ENCODE measurements around the gene GHRH. TPM values are rescaled to one million over a fixed set of nuclear protein-coding genes. Genes with fewer than 3 reads are reported as not detected.
A peak's percentile ranks its signal among the peaks of the same experiment; 100 is the strongest.

GHRH gene
- total RNA-seq, 3 donors from 2014 or later (not counting 1 experiment from before 2014, with no cell fraction given), result not detected

DNA sequence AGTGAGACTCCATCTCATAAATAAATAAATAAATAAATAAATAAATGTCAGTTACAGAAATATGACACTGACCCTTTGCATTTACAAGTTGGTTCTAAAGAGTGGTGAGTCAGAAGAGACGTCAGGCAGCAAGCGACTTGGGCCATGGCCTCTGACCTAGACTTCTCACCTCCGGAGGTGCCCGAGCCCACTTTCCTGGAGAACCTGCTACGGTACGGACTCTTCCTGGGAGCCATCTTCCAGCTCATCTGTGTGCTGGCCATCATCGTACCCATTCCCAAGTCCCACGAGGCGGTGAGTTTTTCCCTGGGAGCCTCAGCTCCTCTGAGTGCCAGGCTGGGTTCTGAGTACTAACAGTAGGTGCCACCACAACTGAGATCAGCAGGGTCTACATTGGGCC, 39.5 kb upstream of the GHRH start:
- H3K4me3 Mint-ChIP-seq, result no peak overlapping the region
- H3K27ac Mint-ChIP-seq, result no peak overlapping the region
- no peaks in the 10 kb centered on the region for H3K27me3 Mint-ChIP-seq (ENCODE audit: low read depth in 2 of 2)
- Histone ChIP-seq H3K4me1 (ENCODE audit: control insufficient read depth, insufficient read depth, low read length) (no peaks in the 10 kb centered on the region), H3K4me3 (ENCODE audit: low read length) (no peak overlapping the region), H3K36me3 (ENCODE audit: control insufficient read depth, insufficient read depth, low read length) (peaks cover 44% of the 10 kb centered on the region), H3K27ac (ENCODE audit: low read length) (no peak overlapping the region), H3K27me3 (ENCODE audit: control insufficient read depth, insufficient read depth, low read length) (no peaks in the 10 kb centered on the region), H3K9me3 (ENCODE audit: control insufficient read depth, insufficient read depth, low read length) (no peaks in the 10 kb centered on the region)
- DNase-seq, result no peak
- TF ChIP-seq, protein P1, sequence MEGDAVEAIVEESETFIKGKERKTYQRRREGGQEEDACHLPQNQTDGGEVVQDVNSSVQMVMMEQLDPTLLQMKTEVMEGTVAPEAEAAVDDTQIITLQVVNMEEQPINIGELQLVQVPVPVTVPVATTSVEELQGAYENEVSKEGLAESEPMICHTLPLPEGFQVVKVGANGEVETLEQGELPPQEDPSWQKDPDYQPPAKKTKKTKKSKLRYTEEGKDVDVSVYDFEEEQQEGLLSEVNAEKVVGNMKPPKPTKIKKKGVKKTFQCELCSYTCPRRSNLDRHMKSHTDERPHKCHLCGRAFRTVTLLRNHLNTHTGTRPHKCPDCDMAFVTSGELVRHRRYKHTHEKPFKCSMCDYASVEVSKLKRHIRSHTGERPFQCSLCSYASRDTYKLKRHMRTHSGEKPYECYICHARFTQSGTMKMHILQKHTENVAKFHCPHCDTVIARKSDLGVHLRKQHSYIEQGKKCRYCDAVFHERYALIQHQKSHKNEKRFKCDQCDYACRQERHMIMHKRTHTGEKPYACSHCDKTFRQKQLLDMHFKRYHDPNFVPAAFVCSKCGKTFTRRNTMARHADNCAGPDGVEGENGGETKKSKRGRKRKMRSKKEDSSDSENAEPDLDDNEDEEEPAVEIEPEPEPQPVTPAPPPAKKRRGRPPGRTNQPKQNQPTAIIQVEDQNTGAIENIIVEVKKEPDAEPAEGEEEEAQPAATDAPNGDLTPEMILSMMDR (IDR thresholded peaks at IDR 0.05), result no peak
- no peaks in the 10 kb centered on the region for H3K36me3 Mint-ChIP-seq
- intact Hi-C loops (cut with micrococcal nuclease), result no loop called here
- H3K4me1 Mint-ChIP-seq, result peaks cover 11 to 36% of the 10 kb centered on the region in 2 donors
- 98% methylated on average over 9 of the region's 9 CpGs for WGBS (ENCODE audit: insufficient coverage)
- no peak for ATAC-seq
- H3K9me3 Mint-ChIP-seq, result no peaks in the 10 kb centered on the region

DNA sequence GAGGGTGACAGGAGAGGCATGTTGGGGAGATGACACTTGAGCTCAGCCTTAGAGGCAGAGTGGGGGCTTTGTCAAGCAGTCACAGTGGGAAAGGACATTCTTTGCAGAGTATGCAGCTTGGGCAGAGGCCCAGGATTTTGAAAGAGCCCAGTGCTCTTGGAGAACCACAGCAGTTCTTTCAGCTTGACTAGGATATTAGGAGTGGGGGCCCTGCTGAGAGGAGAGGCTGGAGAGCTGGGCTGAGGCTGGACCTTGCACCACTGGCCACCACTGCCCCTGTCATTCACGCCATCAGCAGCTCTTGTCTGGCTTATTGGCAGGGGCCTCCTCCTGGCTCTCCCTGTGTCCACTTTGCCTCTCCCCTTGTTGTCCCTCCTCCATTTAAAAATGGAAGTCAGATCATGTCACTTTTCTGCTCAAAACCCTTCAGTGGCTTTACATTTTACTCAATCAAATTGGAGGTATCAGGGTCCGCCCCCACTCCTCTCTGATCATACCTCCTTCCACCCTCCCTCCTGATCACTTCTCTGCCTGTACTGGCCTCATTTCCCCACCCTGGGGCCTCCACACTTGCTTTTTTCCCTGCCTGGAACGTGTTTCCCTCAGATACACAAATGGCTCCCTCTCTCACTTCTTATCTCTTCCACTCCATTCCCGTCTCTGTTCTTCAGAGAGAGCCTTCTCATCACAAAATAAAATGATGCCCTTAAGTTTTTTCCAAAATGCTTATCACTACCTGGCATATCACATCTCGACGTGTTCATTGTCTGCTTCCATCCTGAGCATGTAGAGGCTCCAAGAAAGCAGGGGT, 38.3 kb upstream of the GHRH start:
- TF ChIP-seq, protein P1 (IDR thresholded peaks at IDR 0.05), result no peak
- no peaks in the 10 kb centered on the region for H3K9me3 Mint-ChIP-seq
- Histone ChIP-seq H3K9me3 (ENCODE audit: control insufficient read depth, insufficient read depth, low read length) (no peaks in the 10 kb centered on the region), H3K4me3 (ENCODE audit: low read length) (no peak overlapping the region), H3K27me3 (ENCODE audit: control insufficient read depth, insufficient read depth, low read length) (no peaks in the 10 kb centered on the region), H3K36me3 (ENCODE audit: control insufficient read depth, insufficient read depth, low read length) (peaks cover 38% of the 10 kb centered on the region), H3K27ac (ENCODE audit: low read length) (no peak overlapping the region), H3K4me1 (ENCODE audit: control insufficient read depth, insufficient read depth, low read length) (no peaks in the 10 kb centered on the region)
- 96% methylated on average over 6 of the region's 6 CpGs for WGBS (ENCODE audit: insufficient coverage)
- peaks cover 17 to 38% of the 10 kb centered on the region in 2 donors for H3K4me1 Mint-ChIP-seq
- no peaks in the 10 kb centered on the region for H3K36me3 Mint-ChIP-seq
- peak overlapping the region; percentile 25 to 38 for H3K27ac Mint-ChIP-seq
- H3K27me3 Mint-ChIP-seq (ENCODE audit: low read depth in 2 of 2), result no peaks in the 10 kb centered on the region
- H3K4me3 Mint-ChIP-seq, result no peak overlapping the region
- intact Hi-C loops (cut with micrococcal nuclease), result no loop called here
- no peak for DNase-seq
- no peak for ATAC-seq

DNA sequence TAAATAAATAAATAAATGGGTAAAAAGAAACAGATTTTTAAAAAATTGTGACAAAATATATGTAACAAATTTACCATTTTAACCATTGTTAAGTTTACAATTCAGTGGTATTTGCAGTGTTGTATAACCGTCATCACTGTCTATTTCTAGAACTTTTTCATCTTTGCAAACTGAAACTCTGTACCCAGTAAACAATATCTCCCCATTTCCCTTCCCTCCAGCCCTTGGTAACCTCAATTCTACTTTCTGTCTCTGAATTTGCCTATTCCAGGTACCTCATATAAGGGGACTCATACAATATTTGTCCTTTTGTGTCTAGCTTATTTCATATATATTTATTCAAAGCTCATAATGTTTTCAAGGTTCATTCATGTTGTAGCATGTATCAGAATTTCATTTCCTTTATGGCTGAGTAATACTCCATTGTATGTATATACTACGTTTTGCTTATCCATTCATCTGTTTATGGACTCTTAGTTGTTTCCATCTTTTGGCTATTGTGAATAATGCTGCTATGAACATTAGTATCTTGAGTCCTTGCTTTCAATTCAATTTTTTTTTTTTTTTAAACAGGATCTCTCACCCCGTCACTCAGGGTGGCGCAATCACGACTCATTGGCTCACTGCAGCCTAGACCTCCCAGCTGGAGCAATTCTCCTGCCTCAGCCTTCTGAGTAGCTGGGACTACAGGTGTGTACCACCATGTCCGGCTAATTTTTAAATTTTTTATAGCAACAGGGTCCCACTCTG, 36.8 kb upstream of the GHRH start:
- TF ChIP-seq, protein P1 (IDR thresholded peaks at IDR 0.05), result no peak
- H3K36me3 Mint-ChIP-seq, result peaks cover 6% of the 10 kb centered on the region
- ATAC-seq (no peak), DNase-seq (no peak)
- Histone ChIP-seq H3K4me3 (ENCODE audit: low read length) (no peak overlapping the region), H3K27ac (ENCODE audit: low read length) (no peak overlapping the region), H3K27me3 (ENCODE audit: control insufficient read depth, insufficient read depth, low read length) (no peaks in the 10 kb centered on the region), H3K9me3 (ENCODE audit: control insufficient read depth, insufficient read depth, low read length) (no peaks in the 10 kb centered on the region), H3K4me1 (ENCODE audit: control insufficient read depth, insufficient read depth, low read length) (no peaks in the 10 kb centered on the region), H3K36me3 (ENCODE audit: control insufficient read depth, insufficient read depth, low read length) (peaks cover 33% of the 10 kb centered on the region)
- no peak overlapping the region for H3K27ac Mint-ChIP-seq
- H3K4me1 Mint-ChIP-seq, result peaks cover 29 to 50% of the 10 kb centered on the region in 2 donors
- intact Hi-C loops (cut with micrococcal nuclease), result no loop called here
- WGBS (ENCODE audit: insufficient coverage), result 94% methylated on average over 5 of the region's 6 CpGs
- H3K27me3 Mint-ChIP-seq (ENCODE audit: low read depth in 2 of 2), result no peaks in the 10 kb centered on the region
- H3K9me3 Mint-ChIP-seq, result peaks cover 3% of the 10 kb centered on the region in 2 donors
- no peak overlapping the region for H3K4me3 Mint-ChIP-seq

Measured in natural killer cell (primary cell).